ENCODE measurements around the gene INSL3.
"Not testable (repeated sequence)": the region's sequence is repeated elsewhere in the genome, so short reads cannot be mapped to it uniquely, and the experiment has no call there.

Gene INSL3

DNA sequence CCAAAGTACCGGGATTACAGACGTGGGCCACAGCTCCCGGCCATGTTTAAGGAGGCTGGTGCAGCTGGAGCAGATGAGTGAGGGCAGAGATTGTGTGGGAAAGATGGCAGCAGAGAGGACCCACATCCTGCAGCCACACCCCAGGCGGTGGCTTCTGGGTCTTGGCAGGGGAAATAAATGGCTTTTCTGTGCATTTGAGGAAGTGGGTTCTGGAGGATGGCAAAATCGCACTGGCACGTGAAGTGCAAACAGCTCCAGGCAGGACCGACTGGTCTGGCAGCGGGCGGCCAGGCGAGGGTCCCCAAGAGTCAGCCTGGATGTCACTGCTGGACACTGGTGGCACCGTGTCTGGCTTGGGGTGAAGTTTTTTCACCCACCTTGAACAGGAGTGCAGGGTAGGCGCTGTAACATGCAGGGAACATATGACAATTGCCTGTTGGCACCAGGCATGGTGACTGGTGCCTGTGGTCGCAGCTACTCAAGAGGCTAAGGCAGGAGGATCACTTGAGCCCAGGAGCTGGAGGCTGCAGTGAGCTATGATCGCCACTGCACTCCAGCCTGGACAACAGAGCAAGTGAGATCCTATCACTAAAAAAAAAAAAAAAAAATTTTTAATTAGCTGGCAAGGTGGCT is 17.9 kb downstream of the INSL3 start:
- TF ChIP-seq, protein P1, sequence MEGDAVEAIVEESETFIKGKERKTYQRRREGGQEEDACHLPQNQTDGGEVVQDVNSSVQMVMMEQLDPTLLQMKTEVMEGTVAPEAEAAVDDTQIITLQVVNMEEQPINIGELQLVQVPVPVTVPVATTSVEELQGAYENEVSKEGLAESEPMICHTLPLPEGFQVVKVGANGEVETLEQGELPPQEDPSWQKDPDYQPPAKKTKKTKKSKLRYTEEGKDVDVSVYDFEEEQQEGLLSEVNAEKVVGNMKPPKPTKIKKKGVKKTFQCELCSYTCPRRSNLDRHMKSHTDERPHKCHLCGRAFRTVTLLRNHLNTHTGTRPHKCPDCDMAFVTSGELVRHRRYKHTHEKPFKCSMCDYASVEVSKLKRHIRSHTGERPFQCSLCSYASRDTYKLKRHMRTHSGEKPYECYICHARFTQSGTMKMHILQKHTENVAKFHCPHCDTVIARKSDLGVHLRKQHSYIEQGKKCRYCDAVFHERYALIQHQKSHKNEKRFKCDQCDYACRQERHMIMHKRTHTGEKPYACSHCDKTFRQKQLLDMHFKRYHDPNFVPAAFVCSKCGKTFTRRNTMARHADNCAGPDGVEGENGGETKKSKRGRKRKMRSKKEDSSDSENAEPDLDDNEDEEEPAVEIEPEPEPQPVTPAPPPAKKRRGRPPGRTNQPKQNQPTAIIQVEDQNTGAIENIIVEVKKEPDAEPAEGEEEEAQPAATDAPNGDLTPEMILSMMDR (IDR thresholded peaks at IDR 0.05; ENCODE audit: borderline replicate concordance, control extremely low read depth, extremely low read depth, insufficient read depth, missing control alignments) = no peak
- DNase-seq (ENCODE audit: low spot score) = no peak
- in situ Hi-C loops (cut with MboI; ENCODE audit: low sequenced_read_pairs, unreplicated experiment) = no loop called here

- no peak for DNase-seq (ENCODE audit: low spot score)
- in situ Hi-C loops (cut with MboI; ENCODE audit: low sequenced_read_pairs, unreplicated experiment) = no loop called here
- TF ChIP-seq, protein P1 (IDR thresholded peaks at IDR 0.05; ENCODE audit: borderline replicate concordance, control extremely low read depth, extremely low read depth, insufficient read depth, missing control alignments) = no peak
Observed at GRCh38 chr19:17802137-17802858, 19.0 kb downstream of the INSL3 start.

GRCh38 chr19:17798599-17798998 is 22.7 kb downstream of the INSL3 start:
- in situ Hi-C loops (cut with MboI; ENCODE audit: low sequenced_read_pairs, unreplicated experiment); DNase-seq (ENCODE audit: low spot score): not testable (repeated sequence)

GRCh38 chr19:17797424-17798201 is 23.7 kb downstream of the INSL3 start:
- in situ Hi-C loops (cut with MboI; ENCODE audit: low sequenced_read_pairs, unreplicated experiment) = no loop called here
- no peak for DNase-seq (ENCODE audit: low spot score)
- TF ChIP-seq, protein P1 (IDR thresholded peaks at IDR 0.05; ENCODE audit: borderline replicate concordance, control extremely low read depth, extremely low read depth, insufficient read depth, missing control alignments) = no peak

GRCh38 chr19:17796838-17797423 is 24.4 kb downstream of the INSL3 start:
- TF ChIP-seq, protein P1 (IDR thresholded peaks at IDR 0.05; ENCODE audit: borderline replicate concordance, control extremely low read depth, extremely low read depth, insufficient read depth, missing control alignments) = no peak
- in situ Hi-C loops (cut with MboI; ENCODE audit: low sequenced_read_pairs, unreplicated experiment) = no loop called here
- no peak for DNase-seq (ENCODE audit: low spot score)

- in situ Hi-C loops (cut with MboI; ENCODE audit: low sequenced_read_pairs, unreplicated experiment) = no loop called here
- DNase-seq (ENCODE audit: low spot score) = no peak
- TF ChIP-seq, protein P1 (IDR thresholded peaks at IDR 0.05; ENCODE audit: borderline replicate concordance, control extremely low read depth, extremely low read depth, insufficient read depth, missing control alignments) = no peak
Observed at GRCh38 chr19:17796013-17796837, 25.1 kb downstream of the INSL3 start.

Measured in GM13976 (cell line).